ENCODE measurements around the gene TMEM144.

Gene TMEM144

GRCh38 chr4:158209825-158210807, at the start of gene TMEM144:
Gene TMEM144, plus strand, starts transcription at chr4:158210486. Its CDS starts 2,182 bp downstream, at chr4:158212668.
- DNase-seq (ENCODE audit: low read depth in 1 of 2, low spot score in 1 of 2), result peak in 1 of 2 donors; percentile 1

GRCh38 chr4:158161551-158162354, 48.5 kb upstream of the TMEM144 start:
- DNase-seq (ENCODE audit: low read depth in 1 of 2, low spot score in 1 of 2), result no peak

- DNase-seq (ENCODE audit: low read depth in 1 of 2, low spot score in 1 of 2), result no peak
Observed at GRCh38 chr4:158162631-158163030, 47.7 kb upstream of the TMEM144 start.

GRCh38 chr4:158163941-158164767, 46.1 kb upstream of the TMEM144 start:
- DNase-seq (ENCODE audit: low read depth in 1 of 2, low spot score in 1 of 2), result no peak

GRCh38 chr4:158164768-158165213, 45.5 kb upstream of the TMEM144 start:
- DNase-seq (ENCODE audit: low read depth in 1 of 2, low spot score in 1 of 2), result no peak

GRCh38 chr4:158166701-158167100, 43.6 kb upstream of the TMEM144 start:
- no peak for DNase-seq (ENCODE audit: low read depth in 1 of 2, low spot score in 1 of 2)

- DNase-seq (ENCODE audit: low read depth in 1 of 2, low spot score in 1 of 2), result no peak
Observed at GRCh38 chr4:158168606-158169005, 41.7 kb upstream of the TMEM144 start.

GRCh38 chr4:158169506-158169905, 40.8 kb upstream of the TMEM144 start:
- DNase-seq (ENCODE audit: low read depth in 1 of 2, low spot score in 1 of 2), result no peak

GRCh38 chr4:158169931-158170690, 40.2 kb upstream of the TMEM144 start:
- no peak for DNase-seq (ENCODE audit: low read depth in 1 of 2, low spot score in 1 of 2)

GRCh38 chr4:158170691-158171561, 39.4 kb upstream of the TMEM144 start:
- no peak for DNase-seq (ENCODE audit: low read depth in 1 of 2, low spot score in 1 of 2)

- no peak for DNase-seq (ENCODE audit: low read depth in 1 of 2, low spot score in 1 of 2)
Observed at GRCh38 chr4:158172261-158173258, 37.7 kb upstream of the TMEM144 start, which contains the start of gene GASK1B. Gene GASK1B, minus strand, starts transcription at chr4:158173025. Its CDS starts 1,650 bp downstream, at chr4:158171375.

- DNase-seq (ENCODE audit: low read depth in 1 of 2, low spot score in 1 of 2), result no peak
Observed at GRCh38 chr4:158176108-158176507, 34.2 kb upstream of the TMEM144 start.

GRCh38 chr4:158176776-158177175, 33.5 kb upstream of the TMEM144 start:
- no peak for DNase-seq (ENCODE audit: low read depth in 1 of 2, low spot score in 1 of 2)

- no peak for DNase-seq (ENCODE audit: low read depth in 1 of 2, low spot score in 1 of 2)
Observed at GRCh38 chr4:158179465-158179864, 30.8 kb upstream of the TMEM144 start.

GRCh38 chr4:158181906-158182305, 28.4 kb upstream of the TMEM144 start:
- no peak for DNase-seq (ENCODE audit: low read depth in 1 of 2, low spot score in 1 of 2)

GRCh38 chr4:158182736-158183135, 27.6 kb upstream of the TMEM144 start:
- no peak for DNase-seq (ENCODE audit: low read depth in 1 of 2, low spot score in 1 of 2)

GRCh38 chr4:158186815-158187214, 23.5 kb upstream of the TMEM144 start:
- no peak for DNase-seq (ENCODE audit: low read depth in 1 of 2, low spot score in 1 of 2)

GRCh38 chr4:158189422-158189821, 20.9 kb upstream of the TMEM144 start:
- DNase-seq (ENCODE audit: low read depth in 1 of 2, low spot score in 1 of 2), result no peak
